Osteocyte (in vitro differentiated cells): ENCODE data around the gene LIMCH1. TPM values are rescaled to one million over a fixed set of nuclear protein-coding genes. Genes with fewer than 3 reads are reported as not detected.
"Not testable (repeated sequence)": the region's sequence is repeated elsewhere in the genome, so short reads cannot be mapped to it uniquely, and the experiment has no call there.

Experiments used
- DNase-seq: peaks from one replicate; pipeline ENCODE4 v3.0.0; 2021; ENCODE audit warnings: mixed read lengths; ENCODE audit not compliant: unreplicated experiment; ENCODE audit errors: extremely low spot score
- H3K27ac Mint-ChIP-seq: one replicate; pipeline ENCODE4 v1.8.0; 2021; ENCODE audit warnings: mild to moderate bottlenecking, mixed read lengths; ENCODE audit not compliant: unreplicated experiment
- H3K27me3 Mint-ChIP-seq: one replicate; pipeline ENCODE4 v1.8.0; 2021; ENCODE audit warnings: mixed read lengths; ENCODE audit not compliant: unreplicated experiment
- H3K36me3 Mint-ChIP-seq: one replicate; pipeline ENCODE4 v1.8.0; 2021; ENCODE audit warnings: mixed read lengths; ENCODE audit not compliant: unreplicated experiment
- H3K4me1 Mint-ChIP-seq: one replicate; pipeline ENCODE4 v1.8.0; 2021; ENCODE audit warnings: mixed read lengths; ENCODE audit not compliant: unreplicated experiment
- H3K4me3 Mint-ChIP-seq: one replicate; pipeline ENCODE4 v1.8.0; 2021; ENCODE audit warnings: mild to moderate bottlenecking, moderate library complexity, mixed read lengths; ENCODE audit not compliant: unreplicated experiment
- H3K9me3 Mint-ChIP-seq: one replicate; pipeline ENCODE4 v1.8.0; 2021; ENCODE audit warnings: mixed read lengths; ENCODE audit not compliant: unreplicated experiment
- total RNA-seq: library from RNA; stranded (reverse); gene quantifications from 2 replicates; pipeline ENCODE4 v1.2.1, GENCODE V29; 2021
- TF ChIP-seq, protein P1 (sequence below): fragments of 200-600 bp; sonication (generic); IDR thresholded peaks from 2 replicates; pipeline ENCODE4 v1.5.0; 2021; ENCODE audit warnings: antibody characterized with exemption, mild to moderate bottlenecking, moderate library complexity

Gene LIMCH1
- total RNA-seq, 1 donor from 2014 or later, result 0.43 TPM

- Mint-ChIP-seq H3K9me3 (no peaks in the 10 kb centered on the region), H3K27me3 (peaks cover 47% of the 10 kb centered on the region), H3K36me3 (no peaks in the 10 kb centered on the region), H3K4me1 (no peaks in the 10 kb centered on the region), H3K27ac (no peak overlapping the region), H3K4me3 (no peak overlapping the region)
- TF ChIP-seq, protein P1, sequence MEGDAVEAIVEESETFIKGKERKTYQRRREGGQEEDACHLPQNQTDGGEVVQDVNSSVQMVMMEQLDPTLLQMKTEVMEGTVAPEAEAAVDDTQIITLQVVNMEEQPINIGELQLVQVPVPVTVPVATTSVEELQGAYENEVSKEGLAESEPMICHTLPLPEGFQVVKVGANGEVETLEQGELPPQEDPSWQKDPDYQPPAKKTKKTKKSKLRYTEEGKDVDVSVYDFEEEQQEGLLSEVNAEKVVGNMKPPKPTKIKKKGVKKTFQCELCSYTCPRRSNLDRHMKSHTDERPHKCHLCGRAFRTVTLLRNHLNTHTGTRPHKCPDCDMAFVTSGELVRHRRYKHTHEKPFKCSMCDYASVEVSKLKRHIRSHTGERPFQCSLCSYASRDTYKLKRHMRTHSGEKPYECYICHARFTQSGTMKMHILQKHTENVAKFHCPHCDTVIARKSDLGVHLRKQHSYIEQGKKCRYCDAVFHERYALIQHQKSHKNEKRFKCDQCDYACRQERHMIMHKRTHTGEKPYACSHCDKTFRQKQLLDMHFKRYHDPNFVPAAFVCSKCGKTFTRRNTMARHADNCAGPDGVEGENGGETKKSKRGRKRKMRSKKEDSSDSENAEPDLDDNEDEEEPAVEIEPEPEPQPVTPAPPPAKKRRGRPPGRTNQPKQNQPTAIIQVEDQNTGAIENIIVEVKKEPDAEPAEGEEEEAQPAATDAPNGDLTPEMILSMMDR, result no peak
- no peak for DNase-seq
Measured at GRCh38 chr4:41702770-41703169, 164.8 kb downstream of the LIMCH1 start.

DNA sequence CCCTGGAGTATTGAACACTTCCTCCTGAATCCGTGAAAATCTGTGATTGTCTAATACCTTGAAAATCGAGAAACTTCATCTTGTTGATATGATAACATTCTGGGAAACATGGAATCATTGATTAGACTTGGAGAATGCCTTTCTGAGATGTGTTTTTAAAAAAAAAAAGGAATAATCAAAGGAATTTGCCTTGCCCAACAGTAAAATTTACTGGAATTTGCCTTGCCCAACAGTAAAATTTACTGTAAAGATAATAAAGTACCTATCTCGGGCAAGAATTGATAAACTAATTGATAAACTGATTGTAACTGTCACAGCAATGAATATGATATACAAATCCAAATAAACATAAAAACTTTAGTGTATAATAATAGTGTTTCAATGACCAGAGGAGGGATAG lies 165.8 kb downstream of the LIMCH1 start:
- no peak for DNase-seq
- Mint-ChIP-seq H3K36me3 (no peaks in the 10 kb centered on the region), H3K27ac (no peak overlapping the region), H3K27me3 (peaks cover 40% of the 10 kb centered on the region), H3K4me3 (no peak overlapping the region), H3K9me3 (no peaks in the 10 kb centered on the region), H3K4me1 (no peaks in the 10 kb centered on the region)
- TF ChIP-seq, protein P1, result no peak

- no peaks in the 10 kb centered on the region for H3K9me3 Mint-ChIP-seq
- no peak overlapping the region for H3K4me3 Mint-ChIP-seq
- no peaks in the 10 kb centered on the region for H3K36me3 Mint-ChIP-seq
- H3K27ac Mint-ChIP-seq, result no peak overlapping the region
- DNase-seq, result no peak
- H3K27me3 Mint-ChIP-seq, result peaks cover 15% of the 10 kb centered on the region
- TF ChIP-seq, protein P1, result no peak
- peaks cover 2% of the 10 kb centered on the region for H3K4me1 Mint-ChIP-seq
Measured at GRCh38 chr4:41709844-41710481, 172.0 kb downstream of the LIMCH1 start.

GRCh38 chr4:41711654-41712053 lies 173.7 kb downstream of the LIMCH1 start:
- not testable (repeated sequence) for H3K4me3 Mint-ChIP-seq, H3K27me3 Mint-ChIP-seq, DNase-seq, H3K4me1 Mint-ChIP-seq, H3K9me3 Mint-ChIP-seq, H3K36me3 Mint-ChIP-seq, H3K27ac Mint-ChIP-seq

DNA sequence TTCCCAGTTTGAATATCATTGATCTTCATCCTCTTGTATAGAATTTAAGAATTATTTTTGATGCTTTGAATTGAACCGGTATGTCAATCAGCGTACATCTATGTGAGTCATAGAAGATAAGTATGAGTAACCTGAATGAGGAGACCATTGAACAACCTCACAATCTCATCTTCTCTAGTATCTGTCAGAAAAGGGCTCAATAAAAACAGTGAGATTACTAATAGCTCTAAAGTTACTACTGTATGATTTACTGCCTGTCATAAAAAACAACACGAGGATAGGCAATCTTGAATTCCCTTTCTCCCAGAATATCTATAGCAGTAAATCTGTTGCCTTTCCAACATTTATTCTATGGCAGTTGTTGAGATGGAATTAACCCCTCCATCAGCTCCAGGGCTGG lies 174.5 kb downstream of the LIMCH1 start:
- H3K4me1 Mint-ChIP-seq, result peaks cover 2% of the 10 kb centered on the region
- DNase-seq, result no peak
- H3K27me3 Mint-ChIP-seq, result peaks cover 2% of the 10 kb centered on the region
- no peak overlapping the region for H3K27ac Mint-ChIP-seq
- H3K4me3 Mint-ChIP-seq, result no peak overlapping the region
- H3K9me3 Mint-ChIP-seq, result no peaks in the 10 kb centered on the region
- no peaks in the 10 kb centered on the region for H3K36me3 Mint-ChIP-seq
- TF ChIP-seq, protein P1, result no peak
